Hippocampal formation (tissue), 2 donors: ENCODE measurements around the gene NCBP2.

Experiments
- DNase-seq, 2 donors: peaks; one replicate each; lab custom pipeline; 2025; lab: John Stamatoyannopoulos, UW

The NCBP2 gene

GRCh38 chr3:196941729-196942225, 551 bp downstream of the NCBP2 start:
- peak in 1 of 2 donors; percentile 51 for DNase-seq

DNA sequence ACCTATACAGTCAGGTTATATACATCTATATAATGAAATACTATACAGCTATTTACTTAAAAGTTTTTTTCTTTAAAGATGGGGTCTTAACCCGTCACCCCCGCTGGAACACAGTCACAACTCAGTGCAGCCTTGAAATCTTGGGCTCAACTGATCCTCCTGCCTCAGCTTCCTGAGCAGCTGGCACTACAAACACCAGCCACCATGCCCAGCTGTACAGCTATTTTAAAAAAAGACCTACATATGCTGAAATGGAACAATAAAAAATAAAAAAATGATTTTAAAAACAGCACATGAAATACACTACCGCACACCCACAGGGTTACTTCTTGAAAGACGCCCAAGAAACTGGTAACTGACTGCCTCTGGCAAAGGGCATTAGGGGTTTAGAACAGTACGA, 3.8 kb downstream of the NCBP2 start:
- peak in 1 of 2 donors; percentile 14 for DNase-seq

DNA sequence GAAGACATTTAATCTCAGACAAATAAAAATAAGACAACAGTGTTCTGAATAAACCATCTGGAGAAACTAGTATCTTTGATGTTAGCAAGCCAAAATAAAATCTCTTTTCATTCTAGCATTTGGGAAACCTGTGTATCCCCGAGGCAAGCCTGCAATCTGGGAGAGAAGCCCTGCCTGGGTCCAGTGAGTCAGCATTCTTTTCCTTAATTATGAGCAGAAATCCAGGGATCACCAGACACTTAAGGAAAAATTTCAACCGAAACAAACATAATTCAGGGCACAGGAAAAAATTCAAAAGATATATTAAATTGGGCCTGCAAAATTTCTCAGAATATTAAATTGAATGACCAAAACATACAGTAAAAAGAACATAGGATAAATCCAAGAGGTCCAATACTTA, 4.2 kb downstream of the NCBP2 start:
- DNase-seq = no peak

GRCh38 chr3:196936288-196936687, 6.0 kb downstream of the NCBP2 start:
- no peak for DNase-seq

DNA sequence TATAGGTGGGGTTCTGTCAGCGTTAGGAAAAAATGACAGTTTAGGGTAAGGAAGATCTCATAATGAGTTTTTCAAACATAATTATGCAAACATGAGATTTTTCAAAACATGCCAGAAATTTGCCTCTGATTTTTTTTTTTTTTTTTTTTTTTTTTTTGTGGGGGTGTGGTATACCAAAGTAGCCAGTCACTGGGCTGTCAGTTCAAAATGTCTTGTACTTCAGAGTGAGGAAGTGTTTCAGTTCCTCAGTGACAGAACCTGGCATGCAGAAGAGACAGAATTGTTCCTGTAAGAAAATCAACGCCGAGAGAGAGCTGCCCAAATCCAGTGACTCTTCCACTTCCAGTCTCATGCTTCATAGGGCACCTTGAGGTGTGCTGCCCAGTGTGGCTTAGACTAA, 9.7 kb downstream of the NCBP2 start:
- DNase-seq = no peak

GRCh38 chr3:196931828-196932587, 10.3 kb downstream of the NCBP2 start:
- DNase-seq = no peak

GRCh38 chr3:196931157-196931556, 11.2 kb downstream of the NCBP2 start:
- no peak for DNase-seq

- DNase-seq = no peak
These were observed 14.5 kb downstream of the NCBP2 start for GRCh38 chr3:196927571-196928453.

GRCh38 chr3:196920733-196921132, 21.6 kb downstream of the NCBP2 start:
- no peak for DNase-seq

DNA sequence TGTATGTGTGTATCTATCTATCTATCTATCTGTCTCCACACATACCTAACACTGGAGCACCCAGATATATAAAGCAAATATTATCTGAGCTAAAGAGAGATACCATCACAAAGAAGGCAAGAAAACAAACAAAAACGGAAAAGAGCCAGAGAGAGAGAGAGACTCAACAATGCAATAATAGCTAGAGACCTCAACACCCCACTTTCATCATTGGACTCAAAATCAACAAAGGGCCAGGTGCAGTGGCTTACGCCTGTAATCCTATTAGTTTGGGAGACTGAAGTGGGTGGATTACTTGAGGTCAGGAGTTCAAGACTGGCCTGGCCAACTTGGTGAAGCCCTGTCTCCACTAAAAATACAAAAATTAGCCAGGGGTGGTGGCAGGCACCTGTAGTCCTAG, 23.4 kb downstream of the NCBP2 start:
- DNase-seq = no peak

- DNase-seq = no peak
These were observed 25.3 kb downstream of the NCBP2 start for GRCh38 chr3:196916995-196917394.

DNA sequence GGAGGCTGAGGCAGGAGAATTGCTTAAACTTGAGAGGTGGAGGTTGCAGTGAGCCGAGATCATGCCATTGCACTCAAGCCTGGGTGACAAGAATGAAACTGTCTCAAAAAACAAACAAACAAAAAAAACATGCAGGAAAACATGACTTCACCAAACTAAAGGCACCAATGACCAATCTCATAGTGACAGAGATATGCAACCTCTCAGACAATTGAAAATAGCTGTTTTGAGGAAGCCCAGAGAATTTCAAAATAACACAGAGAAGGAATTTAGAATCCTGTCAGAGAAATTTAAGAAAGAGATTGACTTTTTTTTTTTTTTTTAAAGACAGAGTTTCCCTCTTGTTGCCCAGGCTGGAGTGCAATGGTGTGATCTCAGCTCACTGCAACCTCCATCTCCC, 26.1 kb downstream of the NCBP2 start:
- no peak for DNase-seq

DNA sequence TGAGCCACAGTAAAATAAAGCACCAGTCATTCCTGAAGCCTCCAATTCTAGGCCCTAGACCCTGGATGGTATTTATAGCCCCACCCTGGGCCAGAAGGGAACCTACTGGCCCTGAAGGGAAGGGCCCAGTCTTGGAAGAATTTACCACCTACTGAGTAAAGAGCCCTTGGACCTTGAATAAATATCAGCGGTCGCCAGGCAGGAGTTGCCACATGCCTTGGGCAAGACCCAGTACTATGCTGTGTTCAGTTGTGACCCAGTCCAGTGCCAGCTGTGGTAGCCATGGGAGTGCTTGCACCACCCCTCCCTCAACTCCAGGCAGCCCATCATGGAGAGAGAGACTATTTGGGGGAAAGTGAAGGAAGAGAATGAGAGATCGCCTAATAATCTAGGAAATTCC, 27.0 kb downstream of the NCBP2 start:
- DNase-seq = no peak

DNA sequence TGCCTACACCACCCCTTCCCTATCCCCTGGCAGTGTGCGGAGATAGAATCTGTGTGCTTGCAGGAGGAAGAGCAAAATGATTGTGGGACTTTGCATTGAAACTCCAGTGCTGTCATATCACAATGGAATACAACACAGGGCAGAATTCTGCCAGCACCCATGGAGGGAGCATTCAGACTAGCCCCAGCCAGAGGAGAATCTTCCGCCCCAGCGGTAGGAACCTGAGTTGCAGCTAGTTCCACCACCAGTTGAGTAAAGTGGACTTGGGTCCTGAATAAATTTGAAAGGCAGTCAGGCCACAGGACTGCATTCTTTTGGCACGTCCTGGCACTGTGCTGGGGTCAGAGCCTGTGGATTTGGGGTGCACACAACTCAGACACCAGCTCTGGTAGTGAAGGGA, 27.5 kb downstream of the NCBP2 start:
- no peak for DNase-seq

- no peak for DNase-seq
These were observed 38.6 kb downstream of the NCBP2 start for GRCh38 chr3:196903740-196904139.

GRCh38 chr3:196902296-196902695, 40.0 kb downstream of the NCBP2 start:
- DNase-seq = no peak

DNA sequence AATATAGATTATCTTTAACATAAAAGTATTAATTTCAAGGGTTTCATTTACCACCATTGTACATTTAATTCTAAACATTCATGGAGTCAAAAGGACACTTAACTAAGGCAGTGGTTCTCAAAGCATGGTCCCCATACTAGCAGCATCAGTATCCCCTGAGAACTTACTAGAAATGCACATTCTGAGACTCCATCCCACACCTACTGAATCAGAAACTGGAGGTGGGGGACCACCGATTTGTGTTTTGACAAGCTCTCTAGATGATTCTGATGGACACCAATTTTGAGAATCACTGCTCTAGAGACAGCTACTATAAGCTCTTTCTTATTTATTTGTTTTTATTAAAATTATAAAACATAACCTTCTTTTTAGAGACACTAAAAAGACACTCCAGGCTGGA, 40.6 kb downstream of the NCBP2 start:
- DNase-seq = no peak

GRCh38 chr3:196896229-196896628, 46.1 kb downstream of the NCBP2 start:
- DNase-seq = no peak

DNA sequence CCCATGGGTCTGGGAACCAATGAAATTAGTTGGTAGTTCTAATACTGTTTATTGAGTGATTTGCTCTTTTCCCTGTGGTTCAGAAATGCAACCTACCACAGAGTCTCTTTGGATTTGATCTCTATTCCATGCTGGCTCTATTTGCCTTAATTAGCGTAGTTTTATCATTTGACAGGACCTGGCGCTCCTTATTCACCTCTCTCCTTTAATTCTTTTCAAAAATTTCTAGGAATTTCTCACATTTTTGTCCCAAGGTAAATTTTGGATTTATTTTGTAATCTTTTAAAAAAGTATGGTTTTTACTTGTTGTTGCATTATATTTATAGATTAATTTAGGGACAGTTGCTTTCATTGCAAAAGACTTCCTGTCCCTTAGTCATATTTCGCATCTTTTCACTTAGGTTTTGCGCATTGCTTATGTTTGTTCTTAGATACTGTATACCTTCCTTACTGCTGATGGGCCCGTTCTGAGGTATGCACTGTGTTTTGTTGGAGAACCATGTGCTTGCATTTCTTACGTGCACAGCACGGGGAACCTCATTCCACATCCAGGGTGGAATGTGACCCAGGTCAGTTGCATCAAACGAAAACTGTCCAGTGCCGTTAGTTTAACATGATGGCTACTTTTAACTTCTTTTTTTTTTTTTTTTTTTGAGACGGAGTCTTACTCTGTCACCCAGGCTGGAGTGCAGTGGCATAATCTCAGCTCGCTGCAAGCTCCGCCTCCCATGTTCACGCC, 47.6 kb downstream of the NCBP2 start:
- no peak for DNase-seq

DNA sequence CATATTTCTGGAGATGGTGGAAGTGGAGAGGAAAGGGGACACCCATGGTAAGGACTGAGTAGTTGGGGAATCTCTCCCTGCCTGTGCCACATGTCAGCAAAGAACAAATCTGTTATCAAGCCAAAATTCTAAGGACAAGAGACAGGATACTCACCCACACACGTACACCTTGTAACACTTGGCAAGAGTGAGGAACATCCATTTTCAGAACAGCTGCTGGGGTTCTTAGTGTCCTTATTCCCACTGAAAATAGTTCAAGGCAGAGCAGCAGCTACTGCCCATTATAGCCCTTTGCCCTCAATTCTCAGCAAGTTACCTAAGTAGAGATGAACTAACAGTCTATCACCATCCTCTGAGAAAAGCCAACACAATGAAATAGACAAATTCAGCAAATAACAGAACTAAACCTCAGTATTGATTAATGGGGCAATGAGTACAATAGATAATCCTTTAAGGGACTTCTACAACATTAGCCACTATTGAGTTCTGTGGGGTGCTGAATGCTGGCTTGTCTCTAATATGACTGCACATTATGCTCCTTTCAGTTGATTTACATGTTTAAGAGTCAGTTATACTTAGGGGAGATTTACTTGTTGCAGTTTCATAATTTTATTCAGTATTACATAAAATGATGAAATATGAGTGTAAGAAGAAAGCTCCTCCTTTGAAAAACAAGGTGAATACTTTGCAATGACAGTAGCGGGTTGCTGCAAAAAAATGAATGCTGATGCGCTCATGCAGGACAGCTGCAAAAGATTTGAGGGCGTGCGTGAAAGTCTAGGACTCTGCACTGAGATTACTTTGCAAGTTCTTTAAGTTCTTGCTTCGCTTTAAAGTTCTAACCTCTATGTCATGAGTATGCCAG, 52.3 kb downstream of the NCBP2 start:
- no peak for DNase-seq

DNA sequence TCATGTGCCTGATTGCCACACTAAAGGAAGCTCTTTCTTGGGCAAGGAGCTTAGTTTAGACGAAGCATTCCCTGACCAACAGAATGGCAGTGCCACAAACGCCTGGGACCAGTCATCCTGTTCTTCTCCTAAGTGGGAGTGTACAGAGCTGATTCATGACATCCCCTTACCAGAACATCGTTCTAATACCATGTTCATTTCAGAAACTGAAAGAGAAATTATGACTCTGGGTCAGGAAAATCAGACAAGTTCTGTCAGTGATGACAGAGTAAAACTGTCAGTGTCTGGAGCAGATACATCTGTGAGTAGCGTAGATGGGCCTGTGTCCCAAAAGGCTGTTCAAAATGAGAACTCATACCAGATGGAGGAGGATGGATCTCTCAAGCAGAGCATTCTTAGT, 56.2 kb downstream of the NCBP2 start:
- DNase-seq = no peak
